Activated CD4-positive, alpha-beta T cell treated with anti-CD3 and anti-CD28 coated beads, Interleukin-10, Interleukin-2, amounts not matched to agents 100 ng/mL and 50 ng/mL, durations not matched to agents 16 hours and 8 hours (primary cell): ENCODE measurements around the gene CSNK2A3.
"Not testable (repeated sequence)": the region's sequence is repeated elsewhere in the genome, so short reads cannot be mapped to it uniquely, and the experiment has no call there.

Experiments
- DNase-seq: peaks from one replicate; pipeline ENCODE4 v3.0.0-alpha.2; 2020

The CSNK2A3 gene

DNA sequence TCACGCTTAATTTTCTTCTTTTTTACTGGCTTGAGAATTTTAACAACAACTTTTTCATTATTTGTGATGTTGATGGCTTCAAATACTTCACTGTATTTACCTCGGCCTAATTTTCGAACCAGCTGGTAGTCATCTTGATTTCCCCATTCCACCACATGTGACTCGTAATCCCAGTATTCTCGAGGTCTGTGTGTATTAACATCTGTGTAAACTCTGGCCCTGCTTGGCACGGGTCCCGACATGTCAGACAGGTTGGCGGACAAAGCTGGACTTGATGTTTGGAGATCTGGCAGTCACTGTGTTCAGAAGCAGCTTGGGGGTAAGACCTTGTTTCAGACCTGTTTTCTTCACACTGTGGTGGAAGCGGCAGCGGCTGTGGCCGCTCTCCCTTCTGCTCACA lies at the start of gene CSNK2A3:
Gene CSNK2A3 (minus strand): TSS at position 373 of the 400 bp plus-strand sequence. CDS start 131 bp downstream, at position 242.
- not testable (repeated sequence) for DNase-seq

DNA sequence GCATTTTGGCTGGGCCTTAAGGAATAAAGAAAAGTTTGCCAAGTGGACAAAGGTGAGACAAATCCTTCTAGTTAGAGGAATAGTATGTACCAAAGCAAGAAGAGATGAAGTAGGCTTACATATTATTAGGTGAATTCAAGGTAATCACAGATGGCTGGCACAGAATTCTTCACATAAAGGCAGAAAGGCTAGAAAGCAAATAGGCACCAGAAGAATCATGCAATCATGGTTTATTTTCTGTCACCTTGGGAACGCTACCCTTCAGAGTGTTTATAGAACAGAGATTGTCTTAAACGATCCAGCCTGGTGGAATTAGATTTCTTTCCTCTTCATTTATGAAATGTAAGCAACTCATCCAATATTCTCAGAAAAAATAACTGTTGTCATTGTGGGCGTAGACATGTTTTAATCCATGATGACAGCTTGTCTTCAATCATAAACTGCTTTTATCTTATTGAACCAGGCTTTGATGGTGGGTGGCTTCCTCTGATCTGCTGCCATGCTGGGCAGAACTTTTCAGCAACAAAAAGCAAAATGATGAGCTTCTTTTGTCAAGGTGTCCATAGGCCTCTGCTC lies 49.0 kb upstream of the CSNK2A3 start:
- DNase-seq: no peak

DNA sequence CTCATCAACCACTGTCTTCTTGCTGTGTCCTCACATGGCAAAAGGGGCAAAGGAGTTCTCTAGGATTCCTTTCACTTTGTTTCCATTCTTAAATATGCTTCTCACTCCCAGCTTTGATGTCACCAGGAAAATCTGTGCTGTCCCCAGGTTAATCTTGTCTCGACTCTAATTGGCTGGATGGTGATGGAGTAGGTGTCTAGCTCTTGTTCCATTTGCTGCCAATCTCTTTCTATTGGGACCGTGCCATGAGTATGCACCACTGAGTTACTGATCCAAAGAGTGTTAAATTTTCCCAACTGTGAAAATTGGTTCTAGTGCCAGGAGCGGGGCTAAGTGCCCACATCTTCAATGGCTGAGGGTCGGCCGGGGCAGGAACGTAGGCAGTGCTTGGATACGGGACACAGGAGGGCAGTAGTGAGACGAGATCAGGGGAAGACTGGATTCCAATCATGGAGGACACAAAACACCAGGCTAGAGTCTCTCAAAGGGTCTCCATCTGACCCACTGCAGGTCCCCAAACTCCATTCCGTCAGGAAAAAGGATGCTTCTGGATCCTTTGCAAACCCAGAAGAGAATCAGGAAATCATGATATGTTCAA lies 47.7 kb upstream of the CSNK2A3 start:
- DNase-seq: no peak

DNA sequence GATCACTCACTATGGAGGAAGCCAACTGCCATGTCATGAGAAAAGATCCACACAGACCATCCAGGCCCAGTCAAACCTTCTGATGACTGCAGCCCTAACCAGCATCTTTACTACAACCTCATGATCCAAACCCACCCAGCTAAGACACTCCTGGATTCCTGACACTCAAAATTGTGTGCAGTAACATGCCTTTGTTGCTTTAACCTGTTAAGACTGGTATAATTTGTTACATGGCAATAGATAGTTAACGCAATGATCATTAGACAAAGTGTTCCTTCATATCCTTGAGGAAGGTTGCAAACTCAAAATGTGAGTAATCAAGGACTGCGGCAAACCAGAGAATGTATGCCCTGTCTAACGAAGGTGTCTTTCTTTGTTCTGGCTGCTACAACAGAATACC lies 47.1 kb upstream of the CSNK2A3 start:
- DNase-seq: no peak

DNA sequence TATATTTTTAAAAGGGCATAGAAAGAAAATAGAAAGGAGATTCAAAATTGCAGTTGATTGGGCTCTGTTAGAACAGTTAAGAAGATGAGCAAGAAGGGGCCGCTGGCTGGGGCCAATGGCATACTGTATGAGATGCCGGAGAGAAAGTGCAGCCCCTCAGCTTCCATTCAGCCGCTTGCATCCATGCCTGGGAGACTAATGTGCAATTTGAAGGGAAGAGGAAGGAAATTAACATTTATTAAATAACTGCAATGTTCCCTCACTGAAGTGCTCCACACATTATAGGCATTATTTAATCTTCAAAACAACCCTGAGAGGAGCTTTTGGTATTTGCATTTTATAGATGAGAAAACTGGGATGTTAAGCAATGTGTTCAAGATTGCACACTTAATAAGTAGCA lies 44.7 kb upstream of the CSNK2A3 start:
- no peak for DNase-seq

DNA sequence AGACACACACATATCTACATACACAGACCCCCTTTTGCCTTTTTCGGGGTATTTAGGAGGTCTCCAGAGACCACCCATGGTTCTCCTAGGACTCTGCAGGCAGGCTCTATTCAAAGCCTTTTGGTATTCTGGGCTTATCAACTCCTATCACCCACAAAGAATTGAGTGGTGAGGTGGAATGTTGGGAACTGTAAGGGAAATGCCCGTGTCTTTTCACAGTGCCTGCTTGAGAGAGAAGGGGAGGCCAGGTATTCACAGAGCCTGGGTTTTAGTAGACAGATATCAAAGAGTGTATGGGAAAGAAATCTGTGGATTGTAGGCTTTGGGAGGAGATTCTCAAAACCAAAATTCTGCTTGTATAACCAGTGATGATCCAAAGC lies 44.0 kb upstream of the CSNK2A3 start:
- DNase-seq: no peak

DNA sequence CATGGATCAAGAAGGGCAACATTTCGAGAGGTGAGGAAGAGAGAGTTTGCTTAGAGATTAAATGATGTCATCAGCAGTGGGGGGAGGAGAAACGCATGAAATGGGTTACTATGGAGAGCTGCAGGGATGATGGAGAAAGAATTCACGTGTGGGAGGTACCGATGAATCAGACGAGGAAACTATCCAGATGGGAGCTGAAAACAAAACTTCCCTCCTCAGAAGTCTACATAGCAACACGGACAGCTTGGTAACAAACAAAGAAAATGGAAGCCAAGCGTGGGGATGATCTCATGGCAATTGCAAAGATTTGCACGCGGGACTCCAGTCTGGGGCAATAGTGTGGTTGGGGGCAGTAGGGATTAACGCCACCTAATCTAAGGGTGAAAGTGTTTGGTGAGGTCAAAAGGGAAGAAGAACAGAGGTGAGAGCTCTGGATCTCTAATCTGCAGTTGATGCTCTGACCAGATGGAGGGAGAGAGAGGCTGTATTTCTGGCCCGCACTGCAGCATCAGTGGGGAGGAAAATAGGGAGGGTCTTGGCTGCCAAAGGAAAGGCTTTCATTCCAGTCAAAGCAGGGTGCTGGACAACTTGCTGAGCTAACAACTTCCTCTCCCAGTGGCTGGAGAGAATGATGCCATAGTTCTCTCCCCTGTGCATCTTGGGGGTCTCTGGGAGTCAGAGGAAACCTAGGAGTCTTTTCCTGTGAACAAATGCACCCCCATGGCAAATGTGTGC lies 43.4 kb upstream of the CSNK2A3 start:
- DNase-seq: no peak

DNA sequence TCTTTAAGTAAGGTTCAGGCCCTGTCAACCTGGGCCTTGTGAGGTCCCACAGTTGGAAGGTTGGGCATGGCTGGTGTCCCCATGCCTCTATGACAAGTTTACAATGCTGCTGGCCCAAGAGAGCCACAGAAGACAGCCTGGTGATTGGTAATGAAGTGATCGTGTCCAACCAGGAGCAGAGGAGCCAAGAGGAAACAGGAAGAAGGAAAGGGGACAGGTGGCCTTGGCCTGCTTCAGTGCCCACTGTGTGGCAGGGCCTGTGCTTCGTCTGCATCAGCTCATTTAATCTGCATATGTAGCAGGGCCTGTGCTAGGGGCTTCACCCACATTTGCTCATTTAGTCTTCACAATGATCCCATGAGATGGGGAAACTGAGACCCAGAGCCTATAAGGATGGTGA lies 42.1 kb upstream of the CSNK2A3 start:
- DNase-seq: no peak

DNA sequence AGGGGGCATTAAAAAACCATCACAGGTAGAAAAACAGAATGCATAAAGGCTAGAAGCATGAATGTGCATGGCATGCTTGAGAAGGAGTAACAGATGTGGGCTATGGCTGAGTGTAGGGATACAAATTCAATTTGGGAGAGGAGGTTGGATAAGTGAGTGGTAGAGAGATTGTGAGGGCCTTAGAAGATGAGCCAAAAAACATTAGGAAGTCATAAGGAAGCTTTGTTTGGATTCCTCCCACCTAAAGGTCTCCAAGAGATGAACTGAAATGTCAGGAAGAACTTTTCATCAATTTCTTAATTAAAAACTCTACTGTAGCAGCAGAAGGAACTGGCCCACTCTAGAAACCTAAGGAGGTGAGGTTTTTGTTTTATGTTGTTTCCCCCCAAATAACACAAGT lies 41.2 kb upstream of the CSNK2A3 start:
- DNase-seq: no peak

DNA sequence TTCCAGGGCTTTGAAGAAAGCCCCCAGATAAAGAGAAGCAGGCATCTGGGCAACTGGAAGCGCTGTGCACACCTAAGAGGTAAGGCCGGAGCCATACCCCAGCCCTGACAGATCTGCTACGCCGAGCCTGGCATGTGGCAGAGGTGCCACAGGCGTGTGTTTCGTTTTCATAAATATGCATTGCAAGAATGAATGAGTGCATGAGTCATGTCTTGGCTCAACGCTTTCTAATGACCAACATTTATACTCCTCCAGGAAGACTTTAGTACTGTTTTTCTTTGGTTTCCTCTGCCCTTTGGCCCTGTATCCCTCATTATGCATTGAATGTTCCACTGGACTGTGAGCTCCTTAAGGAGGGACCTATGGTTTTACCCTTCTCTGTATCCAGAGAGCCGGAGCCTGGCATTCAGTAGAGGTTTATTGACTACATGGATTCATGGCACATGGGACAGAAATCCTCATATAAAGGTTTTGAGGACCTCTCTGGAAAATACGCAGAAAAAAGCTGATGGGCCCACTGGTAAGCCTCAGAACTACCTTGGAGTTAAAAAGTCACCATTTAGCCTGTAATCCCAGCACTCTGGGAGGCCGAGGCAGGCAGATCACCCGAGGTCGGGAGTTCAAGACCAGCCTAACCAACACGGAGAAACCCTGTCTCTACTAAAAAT lies 38.9 kb upstream of the CSNK2A3 start:
- DNase-seq: no peak

DNA sequence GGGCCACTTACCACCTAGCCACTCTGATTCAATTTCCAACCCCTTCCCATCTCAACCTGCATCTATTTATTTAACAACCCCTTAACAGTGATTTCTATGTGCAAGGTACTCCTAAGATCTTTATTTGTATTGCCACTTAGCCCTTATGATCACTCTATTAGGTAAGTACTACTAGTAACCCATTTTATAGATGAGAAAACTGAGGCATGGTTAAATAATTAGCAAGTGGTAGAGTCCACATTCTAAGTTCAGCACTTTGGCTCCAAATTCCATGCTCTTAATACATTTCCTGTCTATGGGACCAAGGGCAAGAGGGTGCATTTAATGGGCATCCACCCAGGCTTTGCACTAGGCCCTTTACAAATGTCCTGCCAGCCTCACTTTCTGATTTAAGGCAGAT lies 38.1 kb upstream of the CSNK2A3 start:
- DNase-seq: no peak

DNA sequence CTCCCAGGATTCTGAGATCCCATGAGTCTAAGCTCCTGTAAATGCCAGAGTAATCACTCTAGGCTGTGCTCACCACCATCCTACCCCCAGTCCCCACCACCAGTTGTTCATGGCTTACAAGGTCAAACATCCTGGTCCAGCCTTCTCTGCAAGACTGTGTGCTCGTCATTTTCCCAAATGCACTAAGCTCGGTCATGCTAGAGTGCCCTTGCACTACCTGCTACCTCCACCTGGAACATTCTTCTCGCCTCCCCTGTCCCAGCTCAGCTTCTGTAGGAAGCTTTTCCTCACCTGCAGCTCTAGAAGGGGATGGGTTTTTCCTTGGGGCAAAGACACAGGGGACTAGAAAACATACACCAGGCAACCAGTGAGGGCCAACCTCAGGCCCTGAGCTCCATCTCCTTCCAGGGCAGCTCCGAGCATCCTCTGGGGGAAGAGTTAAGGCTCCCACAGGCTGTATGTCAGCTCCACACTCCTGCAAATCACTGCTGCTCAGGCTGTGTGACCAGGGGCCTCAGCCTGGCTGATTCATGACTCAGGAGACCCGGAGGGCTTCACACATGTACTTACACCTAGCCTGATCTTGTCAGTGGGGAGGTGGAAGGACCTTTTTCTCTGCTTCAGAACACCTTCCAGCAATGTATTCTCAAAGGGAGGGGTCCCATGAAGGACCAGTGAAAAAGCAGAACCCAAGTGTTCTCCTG lies 37.2 kb upstream of the CSNK2A3 start:
- no peak for DNase-seq

DNA sequence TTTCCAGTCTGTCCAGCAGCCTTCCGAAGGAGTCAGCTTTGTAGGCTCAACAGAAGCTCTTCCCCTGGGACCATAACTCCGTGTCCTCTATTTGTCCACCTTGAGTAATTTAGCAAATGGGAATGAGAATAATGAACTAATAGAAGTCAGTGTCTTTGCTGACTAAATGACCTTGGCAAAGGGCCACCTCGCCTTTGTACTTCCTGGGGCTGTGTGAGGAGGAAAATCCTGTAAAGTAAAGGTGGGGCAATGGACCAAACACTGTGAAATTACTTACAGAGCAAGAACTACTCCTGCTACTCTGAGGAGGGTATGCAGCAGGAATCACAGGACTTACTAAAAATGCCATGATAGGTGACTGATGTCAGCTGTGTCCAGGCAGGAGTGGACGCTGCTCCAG lies 36.2 kb upstream of the CSNK2A3 start:
- DNase-seq: no peak

DNA sequence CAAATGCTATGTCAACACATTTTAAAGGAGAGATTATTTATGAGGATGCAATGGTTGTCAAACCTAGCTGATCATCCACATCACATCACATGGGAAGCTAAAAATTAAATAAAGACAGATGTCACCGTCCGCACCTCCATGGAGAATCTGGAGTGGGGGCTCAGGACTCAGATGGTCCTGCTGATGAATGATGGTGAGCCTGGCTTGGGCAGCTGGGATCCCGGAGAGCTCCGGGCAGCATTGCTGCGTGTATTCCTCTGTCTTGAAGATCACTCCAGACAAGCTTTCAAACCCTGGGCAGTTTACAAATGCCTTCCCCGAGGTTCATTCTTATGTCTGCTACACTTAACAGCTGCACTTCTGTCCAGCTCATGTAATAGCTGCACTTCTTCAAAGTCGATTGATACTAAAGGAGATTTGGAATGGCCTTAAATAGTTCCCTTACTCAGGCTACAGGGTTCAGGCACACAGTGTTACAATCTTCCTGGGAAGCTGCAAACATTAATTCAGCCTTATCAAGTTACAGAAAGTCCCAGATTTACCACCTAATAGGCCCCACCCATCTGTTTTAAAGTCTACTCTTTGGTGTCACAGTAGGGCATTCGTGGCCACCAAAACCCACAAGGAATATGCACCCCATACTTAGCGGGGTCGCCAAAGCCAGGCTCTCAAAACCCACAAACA lies 34.7 kb upstream of the CSNK2A3 start:
- no peak for DNase-seq

DNA sequence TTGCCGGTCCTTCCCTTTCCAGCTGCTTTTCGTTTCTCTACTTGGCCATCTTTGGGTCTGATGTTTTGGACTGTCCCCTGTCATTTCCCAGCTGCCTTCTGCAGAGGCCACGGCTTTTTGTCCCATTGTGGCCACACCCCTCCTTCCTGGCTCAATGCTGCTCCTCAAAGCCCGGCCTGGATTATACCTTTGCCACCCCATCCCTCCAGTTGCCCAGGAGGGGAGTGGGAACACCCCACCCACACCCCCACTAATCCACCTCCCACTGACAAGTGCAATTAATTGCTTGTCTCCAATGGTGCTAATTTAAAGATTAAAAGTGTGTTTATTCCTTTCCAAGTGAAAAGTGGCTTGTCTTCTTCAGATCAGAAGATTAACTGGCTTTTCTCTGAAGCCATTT lies 34.2 kb upstream of the CSNK2A3 start:
- DNase-seq: no peak

DNA sequence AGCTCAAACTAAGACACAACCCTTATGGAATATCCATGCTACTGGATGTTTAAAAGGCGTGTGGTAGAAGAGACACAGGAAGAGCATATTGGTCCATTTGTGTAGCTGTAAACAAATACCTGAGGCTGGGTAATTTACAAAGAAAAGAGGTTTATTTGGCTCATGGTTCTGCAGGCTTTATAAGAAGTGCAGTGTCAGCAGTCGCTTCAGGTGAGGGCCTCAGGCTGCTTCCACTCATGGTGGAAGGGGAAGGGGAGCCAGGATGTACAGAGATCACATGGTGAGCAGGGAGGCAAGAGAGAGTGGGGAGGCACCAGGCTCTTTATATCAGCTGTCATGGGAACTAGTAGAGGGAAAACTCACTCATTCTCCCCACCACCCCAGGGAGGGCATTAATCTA lies 31.8 kb upstream of the CSNK2A3 start:
- no peak for DNase-seq

DNA sequence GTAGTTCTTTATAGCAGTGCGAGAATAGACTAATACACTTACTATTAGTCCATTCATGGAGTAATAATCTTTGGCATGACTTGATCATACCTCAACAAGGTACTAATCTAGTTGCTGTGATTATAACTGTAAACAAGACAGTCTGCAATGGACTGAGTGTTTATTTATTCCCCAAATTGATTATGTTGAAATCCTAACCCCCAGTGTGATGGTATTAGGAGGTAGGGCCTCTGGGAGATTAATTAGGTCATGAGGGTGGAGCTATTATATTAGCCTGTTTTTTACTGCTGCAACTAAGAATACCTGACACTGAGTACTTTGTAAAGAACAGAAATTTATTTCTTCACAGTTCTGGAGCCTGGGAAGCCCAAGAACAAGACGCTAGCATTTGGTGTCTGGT lies 30.9 kb upstream of the CSNK2A3 start:
- DNase-seq: no peak

DNA sequence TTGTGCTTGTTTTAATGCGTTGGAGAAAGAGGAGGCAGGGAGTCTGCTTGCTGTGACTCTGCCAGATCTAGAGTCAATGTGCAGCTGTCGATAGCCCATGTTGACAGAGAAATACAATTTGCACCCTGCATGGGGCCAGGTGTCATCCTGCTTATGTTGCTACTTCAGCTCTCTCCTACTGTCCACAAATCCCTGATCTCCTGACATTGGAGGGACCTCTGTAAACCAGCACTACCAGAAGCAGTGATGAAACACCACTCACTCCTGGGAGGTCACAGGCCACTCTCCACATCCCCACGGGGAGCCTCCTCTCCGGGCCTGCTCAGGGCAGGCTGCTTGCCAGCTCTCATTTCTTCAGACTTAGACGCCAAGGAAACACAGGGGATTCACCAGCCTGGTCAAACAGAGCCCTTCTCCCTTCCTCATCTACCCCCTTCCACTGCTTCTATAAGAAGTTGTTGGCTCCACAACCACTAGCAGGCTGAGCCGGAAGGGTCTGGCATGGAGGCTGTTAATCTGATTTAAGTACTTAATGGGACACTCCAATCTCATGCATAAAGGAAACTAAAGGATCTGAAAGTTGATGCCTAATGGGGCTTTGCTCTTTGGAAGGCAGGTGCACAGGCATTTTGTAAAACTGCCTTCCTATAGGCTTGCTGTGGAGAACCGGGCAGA lies 29.9 kb upstream of the CSNK2A3 start:
- no peak for DNase-seq

DNA sequence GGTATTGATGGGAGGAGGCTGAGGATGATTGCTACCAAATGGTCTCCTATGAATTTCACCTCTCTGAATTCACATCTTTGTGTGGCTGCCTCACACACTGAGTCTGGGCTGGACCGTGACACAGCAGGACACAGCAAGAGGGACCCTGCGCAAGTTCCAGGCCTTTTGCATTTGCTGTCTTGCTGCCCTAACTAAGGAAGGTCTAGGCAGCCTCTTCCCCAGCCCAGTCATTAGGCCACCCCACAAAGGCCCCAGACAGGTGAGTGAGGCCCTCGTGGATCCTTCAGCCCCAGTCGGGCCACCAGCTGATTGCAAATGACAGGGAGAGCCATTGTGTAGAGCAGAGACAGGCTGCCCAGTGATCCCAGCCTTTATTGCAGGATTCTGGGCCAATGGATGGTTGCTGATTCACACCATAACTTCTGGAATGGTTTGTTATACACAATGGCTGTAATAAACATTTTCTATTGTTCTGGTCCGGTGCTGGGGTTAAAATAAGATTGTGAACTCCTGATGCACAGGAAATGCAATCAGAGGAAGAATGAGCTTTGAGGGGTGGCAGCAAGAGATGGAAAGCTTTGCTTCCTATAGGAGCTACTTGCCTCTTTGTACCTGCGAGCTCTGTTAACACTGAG lies 28.5 kb upstream of the CSNK2A3 start:
- no peak for DNase-seq

DNA sequence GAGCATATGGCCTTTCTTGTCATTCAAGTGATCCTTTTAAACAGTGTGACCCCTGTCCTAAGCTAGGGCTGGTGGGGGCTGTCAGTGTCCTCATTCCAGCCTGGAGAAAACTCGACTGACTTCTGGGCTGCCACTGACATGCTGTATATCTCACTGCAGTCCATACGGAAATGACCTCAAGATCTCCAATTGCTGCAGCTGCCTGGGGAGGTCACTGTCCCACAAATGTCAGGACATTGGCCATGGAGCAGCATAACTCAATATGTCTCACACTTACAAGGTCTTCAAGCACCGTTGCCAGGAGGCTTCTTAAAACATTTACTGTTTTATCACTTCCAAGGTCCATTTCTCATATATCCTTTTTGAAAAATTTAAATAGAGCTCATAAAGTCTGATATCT lies 27.8 kb upstream of the CSNK2A3 start:
- no peak for DNase-seq

DNA sequence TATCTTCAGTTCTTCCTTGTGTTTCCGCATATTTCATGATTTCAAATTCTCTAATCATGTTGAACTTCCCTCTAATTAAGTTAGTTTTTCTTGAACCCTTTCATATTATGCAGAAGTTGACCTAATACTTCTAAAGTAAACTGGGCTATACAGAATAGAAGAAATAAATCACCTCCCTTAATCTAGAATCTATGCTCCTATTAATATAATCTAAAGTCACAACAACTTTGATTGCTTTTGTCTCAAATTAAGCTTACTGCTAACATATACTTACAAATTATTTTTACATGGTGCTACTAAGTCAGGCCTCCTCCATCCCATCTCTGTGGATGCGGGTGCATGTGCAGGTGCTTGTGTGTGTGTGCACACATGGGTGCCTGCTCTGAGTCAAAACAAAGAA lies 27.3 kb upstream of the CSNK2A3 start:
- no peak for DNase-seq

DNA sequence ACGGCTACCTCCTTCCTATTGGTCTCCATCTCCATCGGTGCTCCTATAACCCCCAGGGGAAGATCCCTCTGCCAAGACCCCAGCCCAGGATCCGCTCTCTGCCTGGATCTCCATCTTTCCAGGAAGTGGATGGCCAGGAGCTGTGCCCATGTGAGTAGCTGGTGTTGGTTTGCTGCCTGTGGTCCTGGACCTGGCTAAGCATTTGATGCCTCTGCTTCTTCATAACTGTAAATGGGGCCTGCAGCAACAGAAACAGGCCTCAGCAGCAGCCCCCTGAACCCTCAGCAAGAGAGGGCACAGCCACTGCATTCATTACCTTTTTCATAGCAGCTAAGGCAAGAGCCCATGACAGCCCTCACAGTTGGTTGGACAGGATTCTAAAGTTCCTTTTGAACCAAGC lies 26.6 kb upstream of the CSNK2A3 start:
- DNase-seq: no peak
